GM21515 (cell line): Measurements from ENCODE around the gene GATAD1.
"Not testable (repeated sequence)": the region's sequence is repeated elsewhere in the genome, so short reads cannot be mapped to it uniquely, and the experiment has no call there.

Experiments used
- ATAC-seq: cut with Tn5 transposase; IDR thresholded peaks from one replicate; pipeline ENCODE4 v1.9.1; 2021; ENCODE audit not compliant: unreplicated experiment

GATAD1 gene

GRCh38 chr7:92436612-92437445 lies 10.5 kb upstream of the GATAD1 start:
- ATAC-seq, result no peak

- no peak for ATAC-seq
These were observed 9.3 kb upstream of the GATAD1 start for GRCh38 chr7:92437956-92438491.

- ATAC-seq, result not testable (repeated sequence)
These were observed 4.6 kb upstream of the GATAD1 start for GRCh38 chr7:92442720-92443119.

GRCh38 chr7:92446869-92447344 lies 375 bp upstream of the GATAD1 start:
- ATAC-seq, result no peak

- ATAC-seq, result peak; percentile 52
These were observed 994 bp downstream of the GATAD1 start for GRCh38 chr7:92448205-92448747.

GRCh38 chr7:92451645-92452044 lies 4.4 kb downstream of the GATAD1 start:
- no peak for ATAC-seq

- ATAC-seq, result no peak
These were observed 9.0 kb downstream of the GATAD1 start for GRCh38 chr7:92456236-92456635.

- no peak for ATAC-seq
These were observed 12.8 kb downstream of the GATAD1 start for GRCh38 chr7:92460109-92460508.

- ATAC-seq, result no peak
These were observed 13.2 kb downstream of the GATAD1 start for GRCh38 chr7:92460510-92460909.

GRCh38 chr7:92461027-92462003 lies 14.0 kb downstream of the GATAD1 start:
- ATAC-seq, result no peak

- no peak for ATAC-seq
These were observed 15.3 kb downstream of the GATAD1 start for GRCh38 chr7:92462560-92462959.

- ATAC-seq, result no peak
These were observed 17.2 kb downstream of the GATAD1 start for GRCh38 chr7:92464515-92464914.

- no peak for ATAC-seq
These were observed 19.4 kb downstream of the GATAD1 start for GRCh38 chr7:92466682-92467081.

- ATAC-seq, result not testable (repeated sequence)
These were observed 21.3 kb downstream of the GATAD1 start for GRCh38 chr7:92468589-92468988.

- ATAC-seq, result not testable (repeated sequence)
These were observed 26.7 kb downstream of the GATAD1 start for GRCh38 chr7:92473989-92474388.

- not testable (repeated sequence) for ATAC-seq
These were observed 28.0 kb downstream of the GATAD1 start for GRCh38 chr7:92475261-92475770.

GRCh38 chr7:92475851-92476590 lies 28.7 kb downstream of the GATAD1 start:
- not testable (repeated sequence) for ATAC-seq

GRCh38 chr7:92477681-92478080 lies 30.4 kb downstream of the GATAD1 start, which contains the start of gene ERVW-1:
TSS of gene ERVW-1 (minus strand) at chr7:92477946. CDS start at chr7:92470381, 7,565 bp downstream.
- not testable (repeated sequence) for ATAC-seq

GRCh38 chr7:92478095-92478494 lies 30.8 kb downstream of the GATAD1 start:
- no peak for ATAC-seq

- no peak for ATAC-seq
These were observed 31.4 kb downstream of the GATAD1 start for GRCh38 chr7:92478711-92479110.
